ENCODE measurements around the gene IGF2. TPM values are rescaled to one million over a fixed set of nuclear protein-coding genes. Genes with fewer than 3 reads are reported as not detected.

IGF2 gene
- total and polyA plus RNA-seq, 2 donors (not counting 1 experiment from before 2014, with no cell fraction given): not detected

DNA sequence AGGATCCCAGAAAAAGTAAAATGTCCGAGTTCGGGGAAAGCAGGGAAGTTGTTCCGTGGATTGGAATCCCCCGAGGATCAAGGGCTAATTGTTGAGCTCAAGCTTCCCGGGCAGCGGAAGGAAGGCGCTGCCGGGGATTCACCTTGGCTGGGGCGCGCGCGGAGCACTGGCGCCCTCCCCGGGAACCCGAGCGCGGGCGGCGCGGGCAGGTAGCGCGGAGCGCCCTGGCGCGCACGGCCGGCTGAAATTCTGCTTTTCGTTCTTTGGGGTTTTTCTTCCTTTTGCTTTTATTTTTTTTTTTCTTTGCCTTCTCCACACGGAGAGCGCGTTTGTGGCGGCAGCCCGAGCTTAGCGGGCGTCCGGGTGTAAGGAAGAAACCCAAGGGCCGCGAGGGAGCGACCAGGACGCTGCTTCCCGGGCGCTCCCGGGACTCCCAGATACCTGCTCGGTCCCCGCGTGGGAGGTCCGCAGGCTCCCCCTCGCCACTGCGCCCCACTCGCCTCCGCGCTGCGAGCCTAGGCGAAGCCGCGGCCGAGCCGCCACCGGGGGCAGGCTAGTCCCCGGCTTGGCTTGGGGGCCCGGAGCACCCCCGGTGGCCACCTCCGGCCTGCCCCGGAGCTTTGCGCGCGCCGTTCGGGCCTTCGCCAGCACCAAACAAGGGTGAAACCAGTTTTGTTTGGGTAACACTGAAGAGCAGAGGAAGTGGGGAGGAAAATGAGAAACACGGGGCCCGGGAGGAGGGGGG lies 4.8 kb upstream of the IGF2 start:
- Histone ChIP-seq H3K36me3 (replicated peaks in 1 of 2; ENCODE audit: control extremely low read depth in 1 of 2, control insufficient read depth in 1 of 2, extremely low read depth in 1 of 2, insufficient read depth in 2 of 2, low read length in 1 of 2) (no peaks in the 10 kb centered on the region), H3K9ac (ENCODE audit: low read length) (no peak overlapping the region), H3K4me3 (ENCODE audit: control extremely low read depth in 1 of 5, extremely low read depth in 1 of 5, insufficient read depth in 1 of 5, low read depth in 2 of 5, low read length in 4 of 5) (no peak overlapping the region), H3K27ac (ENCODE audit: low read length in 2 of 2) (no peak overlapping the region), H3K27me3 (replicated peaks in 1 of 4; ENCODE audit: control extremely low read depth in 1 of 4, control insufficient read depth in 3 of 4, insufficient read depth in 4 of 4, low read length in 3 of 4) (peaks cover 0 to 72% (median 46%) of the 10 kb centered on the region in 4 experiments), H2AFZ (ENCODE audit: insufficient read depth, low read depth, low read length, poor library complexity, severe bottlenecking) (no peak overlapping the region), H3K4me2 (replicated peaks; ENCODE audit: low read depth, low read length, poor library complexity, severe bottlenecking) (peak overlapping the region; percentile 70), H3K4me1 (ENCODE audit: control insufficient read depth in 2 of 2, insufficient read depth in 2 of 2, low read length in 2 of 2) (peaks cover 10 to 29% of the 10 kb centered on the region in 2 donors), H4K20me1 (ENCODE audit: control insufficient read depth, insufficient read depth, low read length, poor library complexity, severe bottlenecking) (no peaks in the 10 kb centered on the region), H3K79me2 (ENCODE audit: control insufficient read depth, insufficient read depth, low read length) (no peaks in the 10 kb centered on the region), H3K9me3 (ENCODE audit: control extremely low read depth in 1 of 3, control insufficient read depth in 2 of 3, insufficient read depth in 1 of 3, low read length in 2 of 3) (peaks cover 0 to 6% (median 0%) of the 10 kb centered on the region in 3 donors)
- peak; percentile 43 for TF ChIP-seq EZH2 (IDR thresholded peaks at IDR 0.05; ENCODE audit: borderline replicate concordance, insufficient read depth, low read depth, low read length, poor library complexity, severe bottlenecking)
- TF ChIP-seq CTCF (IDR thresholded peaks at IDR 0.05): no peak
- no peaks in the 10 kb centered on the region for H3K9me3 Mint-ChIP-seq (ENCODE audit: insufficient read depth)
- ATAC-seq (ENCODE audit: low read depth) (no peak), DNase-seq (peak; percentile 42)
- H3K4me3 Mint-ChIP-seq: no peak overlapping the region
- H3K27ac Mint-ChIP-seq: no peak overlapping the region
- CTCF ChIA-PET: interaction anchor here (1.6 to 6.0 kb wide), 2 partner anchors 8 to 450 kb away, joined by 5 to 36 read pairs; no protein-coding TSS in a partner anchor
- POLR2A ChIA-PET: no interaction called here
- 2% methylated on average over 72 of the region's 72 CpGs for WGBS (ENCODE audit: insufficient coverage)
- H3K27me3 Mint-ChIP-seq: peaks cover 58% of the 10 kb centered on the region
- intact Hi-C loops (cut with micrococcal nuclease): no loop called here
- peaks cover 13% of the 10 kb centered on the region for H3K4me1 Mint-ChIP-seq

- intact Hi-C loops (cut with micrococcal nuclease): no loop called here
- H3K27ac ChIP-seq (ENCODE audit: low read length in 2 of 2): no peak overlapping the region
- ChIA-PET POLR2A (no interaction called here), CTCF (interaction anchor here (1.0 to 6.0 kb wide), 2 partner anchors 8 to 450 kb away, joined by 3 to 36 read pairs; no protein-coding TSS in a partner anchor)
- no peaks in the 10 kb centered on the region for H4K20me1 ChIP-seq (ENCODE audit: control insufficient read depth, insufficient read depth, low read length, poor library complexity, severe bottlenecking)
- no peaks in the 10 kb centered on the region for H3K79me2 ChIP-seq (ENCODE audit: control insufficient read depth, insufficient read depth, low read length)
- H3K9ac ChIP-seq (ENCODE audit: low read length): no peak overlapping the region
- TF ChIP-seq CTCF (IDR thresholded peaks at IDR 0.05) (no peak), EZH2 (IDR thresholded peaks at IDR 0.05; ENCODE audit: borderline replicate concordance, insufficient read depth, low read depth, low read length, poor library complexity, severe bottlenecking) (no peak)
- Mint-ChIP-seq H3K4me1 (peaks cover 13% of the 10 kb centered on the region), H3K4me3 (no peak overlapping the region), H3K27ac (no peak overlapping the region), H3K27me3 (peaks cover 52% of the 10 kb centered on the region), H3K9me3 (ENCODE audit: insufficient read depth) (no peaks in the 10 kb centered on the region)
- peaks cover 0 to 6% (median 0%) of the 10 kb centered on the region in 3 donors for H3K9me3 ChIP-seq (ENCODE audit: control extremely low read depth in 1 of 3, control insufficient read depth in 2 of 3, insufficient read depth in 1 of 3, low read length in 2 of 3)
- peaks cover 12 to 29% of the 10 kb centered on the region in 2 donors for H3K4me1 ChIP-seq (ENCODE audit: control insufficient read depth in 2 of 2, insufficient read depth in 2 of 2, low read length in 2 of 2)
- H3K36me3 ChIP-seq (replicated peaks in 1 of 2; ENCODE audit: control extremely low read depth in 1 of 2, control insufficient read depth in 1 of 2, extremely low read depth in 1 of 2, insufficient read depth in 2 of 2, low read length in 1 of 2): no peaks in the 10 kb centered on the region
- no peak for ATAC-seq (ENCODE audit: low read depth)
- H2AFZ ChIP-seq (ENCODE audit: insufficient read depth, low read depth, low read length, poor library complexity, severe bottlenecking): no peak overlapping the region
- no peak for DNase-seq
- WGBS (ENCODE audit: insufficient coverage): 7% methylated on average over 12 of the region's 12 CpGs
- H3K27me3 ChIP-seq (replicated peaks in 1 of 4; ENCODE audit: control extremely low read depth in 1 of 4, control insufficient read depth in 3 of 4, insufficient read depth in 4 of 4, low read length in 3 of 4): peaks cover 0 to 68% (median 44%) of the 10 kb centered on the region in 4 experiments
- no peak overlapping the region for H3K4me3 ChIP-seq (ENCODE audit: control extremely low read depth in 1 of 5, extremely low read depth in 1 of 5, insufficient read depth in 1 of 5, low read depth in 2 of 5, low read length in 4 of 5)
- peak overlapping the region; percentile 70 for H3K4me2 ChIP-seq (replicated peaks; ENCODE audit: low read depth, low read length, poor library complexity, severe bottlenecking)
Measured at GRCh38 chr11:2143477-2143798, 4.2 kb upstream of the IGF2 start.

Measured in B cell (primary cell).